Endothelial cell of umbilical vein (primary cell): ENCODE measurements around the gene ADGRL3. TPM values are rescaled to one million over a fixed set of nuclear protein-coding genes. Genes with fewer than 3 reads are reported as not detected.

Source experiments
- BruUV-seq: library from RNA; stranded (reverse); fragments of 400-500 nt; replicated peaks from 2 replicates; lab custom pipeline; 2021; lab: Mats Ljungman, UMichigan
- CTCF ChIA-PET: fragments of 300-600, 350-600 bp; sonication (Branson Sonifier 250); formaldehyde crosslinking; loops from one replicate; lab custom pipeline; 2021; ENCODE audit warnings: antibody characterized with exemption, inconsistent platforms; lab: Charles Lee
- POLR2A ChIA-PET: fragments of 300-600, 350-600 bp; sonication (Branson Sonifier 250); formaldehyde crosslinking; loops from one replicate; lab custom pipeline; 2021; ENCODE audit warnings: antibody characterized with exemption, inconsistent platforms; lab: Charles Lee
- DNase-seq: peaks from one replicate; pipeline ENCODE4 v3.0.0-alpha.2; 2011; ENCODE audit warnings: low read depth, low spot score
- FAIRE-seq: peaks from 2 replicates; lab custom pipeline; 2011; peaks lifted over from hg19 to GRCh38; lab: Jason Lieb, UNC
- H2AFZ ChIP-seq: 2 replicates; pipeline ENCODE4 v1.6.0; 2012; ENCODE audit warnings: low read depth, low read length, control low read depth, inconsistent platforms
- H3K27ac ChIP-seq: 2 replicates; pipeline ENCODE4 v1.5.1; 2011; ENCODE audit warnings: low read depth, mild to moderate bottlenecking, control low read depth, low read length, moderate library complexity; ENCODE audit not compliant: insufficient read depth
- H3K27me3 ChIP-seq, 2 experiments: 2 replicates each; pipeline versions ENCODE4 v1.6.0 to v1.6.1; 2011; ENCODE audit warnings: low read length in 2 of 2, mixed read lengths in 1 of 2; ENCODE audit not compliant: control insufficient read depth in 2 of 2, insufficient read depth in 2 of 2
- H3K36me3 ChIP-seq, 2 experiments: 2 replicates in 1 of 2; 3 replicates in 1 of 2; pipeline ENCODE4 v1.5.1; 2011; ENCODE audit warnings: low read length in 2 of 2, mild to moderate bottlenecking in 1 of 2, moderate library complexity in 1 of 2; ENCODE audit not compliant: control insufficient read depth in 2 of 2, insufficient read depth in 2 of 2; ENCODE audit errors: extremely low read depth in 1 of 2
- H3K4me1 ChIP-seq: 3 replicates; pipeline ENCODE4 v1.5.1; 2011; ENCODE audit warnings: mild to moderate bottlenecking, low read length; ENCODE audit not compliant: control insufficient read depth, insufficient read depth; ENCODE audit errors: extremely low read depth
- H3K4me2 ChIP-seq: 2 replicates; pipeline ENCODE4 v1.6.1; 2011; ENCODE audit warnings: low read length, control low read depth, mixed read lengths; ENCODE audit not compliant: insufficient read depth
- H3K4me3 ChIP-seq, 3 experiments: fragments of 200-600 bp in 1 of 3; sonication (generic), shearing (Covaris generic) in 1 of 3; replicated peaks in 1 of 3; 2 replicates each; pipeline ENCODE4 v1.5.1; 2011 to 2016; ENCODE audit warnings: control low read depth in 3 of 3, low read length in 3 of 3, mild to moderate bottlenecking in 2 of 3, inconsistent platforms in 1 of 3, low read depth in 1 of 3, moderate library complexity in 1 of 3; ENCODE audit not compliant: insufficient read depth in 1 of 3
- H3K79me2 ChIP-seq: 2 replicates; pipeline ENCODE4 v1.6.0; 2012; ENCODE audit warnings: low read length, inconsistent platforms; ENCODE audit not compliant: control insufficient read depth, insufficient read depth
- H3K9ac ChIP-seq: replicated peaks from 2 replicates; pipeline ENCODE3; 2011; ENCODE audit warnings: low read length, control low read depth; ENCODE audit not compliant: insufficient read depth; ENCODE audit errors: extremely low read depth
- H3K9me1 ChIP-seq: replicated peaks from 3 replicates; pipeline ENCODE4 v1.6.0; 2011; ENCODE audit warnings: mild to moderate bottlenecking, low read length; ENCODE audit not compliant: control insufficient read depth, insufficient read depth; ENCODE audit errors: extremely low read depth
- H3K9me3 ChIP-seq: replicated peaks from 2 replicates; pipeline ENCODE4 v1.5.1; 2012; ENCODE audit warnings: low read length, inconsistent platforms; ENCODE audit not compliant: control insufficient read depth, insufficient read depth
- H4K20me1 ChIP-seq: replicated peaks from 2 replicates; pipeline ENCODE3; 2011; ENCODE audit warnings: mild to moderate bottlenecking, low read length; ENCODE audit not compliant: control insufficient read depth, insufficient read depth; ENCODE audit errors: extremely low read depth
- CTCF ChIP-seq, 2 donors: IDR thresholded peaks; 1 replicate in 1 of 2; 2 replicates in 1 of 2; pipeline ENCODE4 v1.5.1; 2011; ENCODE audit warnings: low read length in 2 of 2, mild to moderate bottlenecking in 2 of 2, moderate library complexity in 2 of 2, control low read depth in 1 of 2, inconsistent platforms in 1 of 2, low read depth in 1 of 2; ENCODE audit not compliant: insufficient read depth in 1 of 2; ENCODE audit errors: extremely low read depth in 1 of 2
- EZH2 ChIP-seq: IDR thresholded peaks from 2 replicates; pipeline ENCODE4 v1.6.1; 2012; ENCODE audit warnings: borderline replicate concordance, low read depth, mild to moderate bottlenecking, moderate library complexity, low read length, inconsistent platforms; ENCODE audit not compliant: severe bottlenecking
- FOS ChIP-seq: IDR thresholded peaks from 2 replicates; pipeline ENCODE4 v1.6.1; 2011; ENCODE audit warnings: mild to moderate bottlenecking, low read length, moderate library complexity, borderline replicate concordance; ENCODE audit not compliant: insufficient read depth
- GATA2 ChIP-seq: IDR thresholded peaks from 2 replicates; pipeline ENCODE4 v1.7.0; 2011; ENCODE audit warnings: low read depth, mild to moderate bottlenecking, moderate library complexity, mixed read lengths, low read length; ENCODE audit not compliant: insufficient read length, insufficient read depth
- JUN ChIP-seq: IDR thresholded peaks from 2 replicates; pipeline ENCODE4 v1.6.1; 2011; ENCODE audit warnings: borderline replicate concordance, low read depth; ENCODE audit not compliant: insufficient read length, insufficient read depth
- MYC ChIP-seq: IDR thresholded peaks from one replicate; pipeline ENCODE4 v1.6.1; 2011; ENCODE audit warnings: mild to moderate bottlenecking, low read depth, low read length
- POLR2A ChIP-seq: IDR thresholded peaks from 2 replicates; pipeline ENCODE4 v1.6.1; 2012; ENCODE audit warnings: low read depth, mild to moderate bottlenecking, control low read depth, low read length
- dilution Hi-C: fragments of 300-500 bp; cut with MboI; formaldehyde crosslinking; loops from one replicate; pipeline ENCODE4 v1.15.0; 2019; ENCODE audit warnings: low sequenced_read_pairs; ENCODE audit not compliant: extremely low pct_ligation_motif_present
- intact Hi-C: fragments of 100-400 bp; cut with micrococcal nuclease; formaldehyde crosslinking; loops from one replicate; pipeline ENCODE4 v1.10.0; 2022
- polyA plus RNA-seq, 4 experiments: library from polyadenylated mRNA; depleted of rRNA in 3 of 4; stranded (reverse) in 3 of 4; unstranded in 1 of 4; fragments of >200 nt; gene quantifications; 2 replicates each; pipeline versions ENCODE4 v1.2.1 to v1.2.3, GENCODE V29; 2011 to 2012; ENCODE audit warnings: missing spikeins in 1 of 4
- total RNA-seq: library from RNA; stranded (reverse); gene quantifications from 2 replicates; pipeline ENCODE4 v1.2.3, GENCODE V29; 2021
- TF ChIP-seq, protein P1 (sequence below): IDR thresholded peaks from 2 replicates; pipeline ENCODE4 v1.6.1; 2011; ENCODE audit not compliant: insufficient read depth, insufficient read length

Gene ADGRL3
- total and polyA plus RNA-seq, 2 donors (not counting 3 experiments of a cell fraction or from before 2014, with no cell fraction given), result not detected

DNA sequence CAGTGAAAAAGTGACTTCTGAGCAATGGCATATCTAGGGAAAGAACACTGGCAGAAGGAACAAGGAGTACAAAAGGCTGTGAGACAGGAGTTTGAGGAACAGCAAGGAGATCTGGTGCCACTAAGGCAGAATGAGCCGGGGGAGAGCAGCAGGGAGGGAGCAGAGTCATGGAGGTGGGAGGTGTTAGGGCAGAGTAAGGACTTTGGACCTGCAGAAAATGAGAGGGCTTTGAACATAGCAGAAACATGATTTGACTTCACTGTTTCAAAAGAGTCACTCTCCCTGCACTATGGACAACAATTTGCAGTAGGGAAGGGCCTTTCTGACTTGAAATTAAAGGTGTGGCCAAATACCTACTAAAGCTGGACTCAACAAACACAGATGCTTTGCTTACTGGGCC is 356.2 kb downstream of the ADGRL3 start:
- intact Hi-C loops, result no loop called here
- CTCF ChIA-PET, result no interaction called here
- Histone ChIP-seq H2AFZ (no peak overlapping the region), H4K20me1 (no peaks in the 10 kb centered on the region), H3K4me1 (no peaks in the 10 kb centered on the region), H3K9me1 (no peaks in the 10 kb centered on the region), H3K9me3 (no peaks in the 10 kb centered on the region), H3K36me3 (no peaks in the 10 kb centered on the region), H3K4me3 (no peak overlapping the region), H3K4me2 (no peak overlapping the region), H3K9ac (no peak overlapping the region), H3K27ac (no peak overlapping the region), H3K27me3 (no peaks in the 10 kb centered on the region), H3K79me2 (no peaks in the 10 kb centered on the region)
- POLR2A ChIA-PET, result no interaction called here
- dilution Hi-C loops, result no loop called here
- no TSS peak for BruUV-seq
- TF ChIP-seq CTCF (IDR thresholded peaks at IDR 0.05; ENCODE audit: extremely low read depth in 1 of 2, insufficient read depth in 1 of 2, low read depth in 1 of 2, low read length in 2 of 2) (no peak), JUN (no peak), POLR2A (no peak), MYC (no peak), EZH2 (no peak), FOS (no peak), GATA2 (no peak)
- TF ChIP-seq, protein P1, sequence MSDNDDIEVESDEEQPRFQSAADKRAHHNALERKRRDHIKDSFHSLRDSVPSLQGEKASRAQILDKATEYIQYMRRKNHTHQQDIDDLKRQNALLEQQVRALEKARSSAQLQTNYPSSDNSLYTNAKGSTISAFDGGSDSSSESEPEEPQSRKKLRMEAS, result no peak
- no peak for FAIRE-seq
- no peak for DNase-seq
